Testis (tissue), 2 donors: ENCODE data around the gene NCS1.

Experiments
- POLR2A ChIP-seq: fragments of 450-650 bp; IDR thresholded peaks from one replicate; pipeline ENCODE4 v1.6.1; 2017; ENCODE audit warnings: antibody characterized with exemption, mild to moderate bottlenecking, moderate library complexity
- TF ChIP-seq, protein P1 (sequence below), 3 experiments: fragments of 450-650 bp in 2 of 3; fragments of 200-600 bp in 1 of 3; sonication (generic) in 1 of 3; IDR thresholded peaks; one replicate each; pipeline ENCODE4 v1.5.1; 2016 to 2019; ENCODE audit warnings: antibody characterized with exemption in 3 of 3, mild to moderate bottlenecking in 2 of 3, moderate library complexity in 1 of 3

DNA sequence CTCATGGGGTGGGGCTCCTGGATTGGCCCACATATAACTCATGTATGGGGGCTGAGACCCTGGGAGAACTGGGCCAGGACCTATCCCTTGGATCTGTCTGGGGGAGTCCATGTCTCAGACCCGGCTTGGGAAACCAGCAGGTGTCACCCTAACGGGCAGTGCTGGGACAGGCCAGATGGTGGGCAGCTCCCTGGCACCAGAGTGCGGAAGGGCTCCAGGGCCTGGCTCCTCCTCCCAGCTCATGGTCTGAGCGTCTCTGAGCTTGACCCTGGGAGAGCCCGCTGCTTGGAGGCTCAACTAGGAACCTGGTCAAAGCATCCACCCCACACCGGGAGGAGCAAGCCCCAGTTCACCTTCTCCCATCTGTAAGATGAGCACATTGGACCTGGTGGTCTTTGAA lies 15.5 kb upstream of the NCS1 start:
- TF ChIP-seq, protein P1, sequence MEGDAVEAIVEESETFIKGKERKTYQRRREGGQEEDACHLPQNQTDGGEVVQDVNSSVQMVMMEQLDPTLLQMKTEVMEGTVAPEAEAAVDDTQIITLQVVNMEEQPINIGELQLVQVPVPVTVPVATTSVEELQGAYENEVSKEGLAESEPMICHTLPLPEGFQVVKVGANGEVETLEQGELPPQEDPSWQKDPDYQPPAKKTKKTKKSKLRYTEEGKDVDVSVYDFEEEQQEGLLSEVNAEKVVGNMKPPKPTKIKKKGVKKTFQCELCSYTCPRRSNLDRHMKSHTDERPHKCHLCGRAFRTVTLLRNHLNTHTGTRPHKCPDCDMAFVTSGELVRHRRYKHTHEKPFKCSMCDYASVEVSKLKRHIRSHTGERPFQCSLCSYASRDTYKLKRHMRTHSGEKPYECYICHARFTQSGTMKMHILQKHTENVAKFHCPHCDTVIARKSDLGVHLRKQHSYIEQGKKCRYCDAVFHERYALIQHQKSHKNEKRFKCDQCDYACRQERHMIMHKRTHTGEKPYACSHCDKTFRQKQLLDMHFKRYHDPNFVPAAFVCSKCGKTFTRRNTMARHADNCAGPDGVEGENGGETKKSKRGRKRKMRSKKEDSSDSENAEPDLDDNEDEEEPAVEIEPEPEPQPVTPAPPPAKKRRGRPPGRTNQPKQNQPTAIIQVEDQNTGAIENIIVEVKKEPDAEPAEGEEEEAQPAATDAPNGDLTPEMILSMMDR (IDR thresholded peaks at IDR 0.05): no peak
- TF ChIP-seq POLR2A: no peak
